SH-SY5Y (cell line): ENCODE data around the gene RBPJ.

Experiments used
- GATA2 ChIP-seq: IDR thresholded peaks from 2 replicates; pipeline ENCODE4 v1.6.1; 2011; ENCODE audit warnings: mild to moderate bottlenecking, low read depth, low read length
- GATA3 ChIP-seq: IDR thresholded peaks from 2 replicates; pipeline ENCODE4 v1.6.1; 2011; ENCODE audit warnings: low read depth, mild to moderate bottlenecking, low read length, moderate library complexity

RBPJ gene

DNA sequence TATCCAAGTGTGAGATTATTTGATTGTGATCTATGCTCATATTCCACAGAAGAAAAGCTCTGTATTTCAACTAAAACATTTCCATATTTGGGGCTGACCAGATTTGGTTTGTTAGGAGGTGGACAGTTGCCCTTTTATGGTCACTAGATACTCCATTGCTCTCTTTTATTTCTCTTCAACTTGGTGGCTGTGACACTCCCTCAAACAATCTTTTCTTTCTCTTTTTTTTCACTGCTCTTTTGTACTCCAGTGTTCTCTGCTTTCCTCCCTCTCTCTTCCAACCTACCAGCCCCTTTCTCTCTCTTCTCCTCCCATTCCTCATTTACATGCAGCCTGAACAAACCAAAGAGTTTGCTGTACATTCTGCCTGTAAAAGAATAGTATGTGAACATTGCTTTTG is 48.8 kb downstream of the RBPJ start:
- no peak for TF ChIP-seq GATA3
- no peak for TF ChIP-seq GATA2

DNA sequence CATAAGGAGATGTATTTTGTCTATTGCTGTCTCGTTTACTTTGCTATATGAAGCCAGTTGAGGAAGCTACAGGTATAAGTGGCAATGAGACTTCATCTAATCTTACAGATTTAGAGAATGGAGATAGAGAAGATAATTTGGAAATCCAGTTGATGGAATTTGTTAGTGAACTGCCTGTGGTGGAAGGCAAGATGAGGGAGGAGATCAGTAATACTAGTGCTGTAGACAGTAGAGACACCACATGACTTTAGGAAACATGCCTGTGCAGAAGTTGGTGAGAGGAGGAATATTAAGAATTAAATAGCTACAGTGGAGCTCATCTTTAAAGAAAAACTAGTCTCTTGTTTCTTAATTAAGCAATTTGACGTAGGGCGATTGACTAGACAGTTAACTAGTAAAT is 51.3 kb downstream of the RBPJ start:
- no peak for TF ChIP-seq GATA2
- TF ChIP-seq GATA3, result no peak

DNA sequence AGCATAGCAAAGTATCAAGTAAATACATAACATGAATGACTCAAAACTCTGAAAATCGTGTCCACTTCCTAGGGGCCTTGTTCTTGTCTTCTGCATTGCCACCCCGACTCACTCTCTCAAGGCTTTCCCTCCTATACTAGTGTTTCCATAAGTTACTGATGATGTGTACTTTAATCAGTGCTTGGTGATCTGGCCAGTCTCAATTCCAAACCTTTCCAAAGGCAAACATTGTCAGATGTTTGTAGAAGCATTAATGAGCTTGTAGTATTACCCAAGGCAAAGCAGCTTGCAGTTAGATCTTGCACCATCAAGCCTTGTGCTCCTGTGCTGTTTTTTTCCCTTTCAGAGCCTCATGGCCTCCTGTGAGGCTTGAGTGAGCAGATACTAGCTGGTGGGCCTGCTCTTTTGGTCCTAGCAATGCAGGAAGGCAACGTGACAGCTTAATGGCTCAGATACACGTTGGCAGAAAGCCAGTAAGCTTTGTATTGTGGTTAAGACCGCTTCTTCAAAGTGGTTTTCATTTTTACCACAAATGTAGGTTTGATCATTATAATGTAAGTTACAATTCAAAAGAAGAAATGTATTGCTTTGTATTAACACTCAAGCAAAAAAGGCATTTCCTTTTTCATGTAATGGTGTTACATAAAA is 51.8 kb downstream of the RBPJ start:
- no peak for TF ChIP-seq GATA3
- TF ChIP-seq GATA2, result no peak

DNA sequence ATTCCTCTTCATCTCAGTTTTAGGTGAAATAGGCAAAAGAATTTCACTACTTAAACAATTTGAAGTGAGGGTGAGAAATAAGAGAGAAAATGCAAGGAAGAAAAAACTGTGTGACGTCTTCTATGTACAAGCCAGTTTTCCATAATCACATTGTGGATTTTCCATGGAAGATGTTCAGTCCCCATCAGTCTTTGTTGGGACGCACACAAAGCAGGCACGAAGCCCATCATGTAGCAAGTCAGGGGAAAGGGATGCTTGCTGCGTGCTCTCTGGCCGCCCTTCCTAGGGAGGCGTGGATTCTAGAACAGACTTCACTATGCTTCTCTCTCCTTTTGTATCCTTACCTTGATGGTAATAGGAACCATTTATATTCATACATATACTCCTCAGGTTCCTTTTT is 54.7 kb downstream of the RBPJ start:
- TF ChIP-seq GATA2 (no peak), GATA3 (no peak)

DNA sequence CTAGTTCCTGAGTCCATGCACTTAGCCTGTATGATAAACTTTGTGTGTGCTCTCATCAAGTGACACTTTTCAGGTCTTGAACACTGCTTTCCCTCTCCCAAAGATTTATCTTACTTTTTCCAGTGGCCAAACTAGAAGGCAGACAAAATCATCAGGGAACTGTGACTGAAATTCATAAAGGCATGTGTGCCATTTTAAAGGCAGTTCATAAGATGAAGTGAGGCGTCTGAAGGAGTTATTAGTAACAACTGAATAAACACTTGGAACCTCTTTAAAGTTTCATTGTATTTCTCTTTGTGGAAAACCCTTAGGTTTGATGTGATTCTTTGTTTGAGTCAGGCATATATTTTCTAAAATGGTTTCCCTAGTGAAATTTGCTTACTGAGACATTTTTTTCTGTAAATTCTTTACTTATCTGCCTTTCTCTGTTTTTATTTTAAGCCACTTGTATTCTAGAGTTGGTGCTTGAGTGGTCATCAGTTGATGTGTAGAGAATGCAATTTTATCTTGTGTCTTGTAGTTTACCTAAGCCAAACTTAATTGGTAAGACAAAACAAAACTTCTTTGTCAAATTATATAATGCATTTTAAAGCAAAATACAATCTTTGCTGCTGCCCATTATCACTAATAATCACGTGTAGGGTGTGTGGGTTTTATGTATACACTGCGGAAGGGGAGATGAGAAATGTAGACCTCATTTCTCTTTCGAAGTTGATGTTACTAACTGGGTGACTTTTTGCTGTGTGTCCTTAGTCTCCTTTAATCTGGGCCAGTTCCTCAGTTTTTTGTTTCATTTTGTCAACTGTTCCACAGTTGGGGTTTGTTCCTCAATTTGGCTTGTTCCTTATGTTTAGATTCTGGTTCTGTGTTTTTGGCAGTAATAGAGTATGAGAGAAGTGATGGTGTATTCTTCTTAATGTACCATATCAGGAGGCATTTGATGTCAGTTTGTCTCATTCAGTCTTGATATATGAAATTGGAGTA is 56.8 kb downstream of the RBPJ start:
- no peak for TF ChIP-seq GATA2
- no peak for TF ChIP-seq GATA3

DNA sequence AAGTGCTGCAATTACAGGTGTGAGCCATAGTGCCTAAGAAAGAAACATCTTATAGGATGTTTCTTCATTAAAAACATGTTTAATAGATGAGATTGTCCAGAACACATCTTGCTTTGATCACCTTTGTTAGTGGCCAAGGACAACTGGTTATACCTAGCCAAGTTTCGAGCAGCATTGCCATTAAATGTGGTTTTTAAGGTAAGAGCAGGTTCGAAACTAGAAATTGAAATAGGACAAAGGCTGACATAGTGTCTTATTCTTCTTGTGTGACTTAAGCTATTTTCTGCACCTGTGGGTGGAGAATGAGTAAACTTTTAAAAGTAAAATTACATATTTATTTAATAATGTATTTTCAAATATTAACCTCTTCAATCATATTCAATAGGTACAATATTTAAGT is 59.0 kb downstream of the RBPJ start:
- TF ChIP-seq GATA3 (no peak), GATA2 (no peak)

DNA sequence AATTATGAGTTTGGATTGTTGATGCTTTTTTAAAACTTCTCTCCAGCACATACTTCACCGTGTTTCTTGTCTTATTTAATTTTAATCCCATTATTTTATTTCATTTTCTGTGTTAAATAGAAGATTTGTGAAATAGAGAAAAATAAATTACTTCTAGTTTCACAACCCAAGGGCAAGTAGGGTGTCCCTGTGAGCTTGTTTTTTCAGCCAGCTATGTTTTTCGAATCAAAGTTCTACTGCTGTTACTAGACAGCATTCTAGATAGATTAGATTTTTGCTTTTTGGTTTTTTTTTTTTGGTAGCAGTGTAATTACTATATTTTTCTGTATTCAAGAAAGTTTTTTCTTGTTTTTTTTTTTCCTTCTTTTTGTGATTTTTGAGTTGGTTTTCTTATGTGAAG is 59.9 kb downstream of the RBPJ start:
- no peak for TF ChIP-seq GATA3

DNA sequence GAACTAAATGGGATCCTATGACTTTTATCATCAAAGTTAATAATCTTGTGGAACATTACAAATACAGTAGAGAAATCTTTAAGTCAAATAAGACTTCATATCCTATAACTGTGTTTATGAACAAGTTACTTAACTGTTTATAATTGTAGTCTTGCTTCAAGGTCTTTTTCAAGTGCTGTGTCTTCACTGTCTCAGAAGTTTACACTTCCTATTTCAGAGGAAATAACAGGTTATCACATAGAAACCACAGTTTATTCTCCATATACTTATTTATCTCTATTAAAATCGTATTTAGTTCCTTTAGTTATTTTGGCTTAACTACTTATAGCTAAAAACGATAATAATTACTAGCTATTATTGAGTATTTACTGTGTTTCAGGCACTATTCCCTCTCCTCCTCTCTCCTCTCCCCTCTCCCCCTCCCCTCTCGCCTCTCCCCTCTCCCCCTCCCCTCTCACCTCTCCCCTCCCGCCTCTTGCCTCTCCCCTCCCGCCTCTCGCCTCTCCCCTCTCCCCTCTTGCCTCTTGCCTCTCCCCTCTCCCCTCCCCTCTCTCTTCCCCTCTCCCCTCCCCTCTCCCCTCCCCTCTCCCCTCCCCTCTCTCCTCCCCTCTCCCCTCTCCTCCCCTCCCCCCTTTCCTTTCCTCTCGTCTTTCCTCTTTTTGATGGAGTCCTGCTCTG is 63.7 kb downstream of the RBPJ start:
- no peak for TF ChIP-seq GATA2
- no peak for TF ChIP-seq GATA3

DNA sequence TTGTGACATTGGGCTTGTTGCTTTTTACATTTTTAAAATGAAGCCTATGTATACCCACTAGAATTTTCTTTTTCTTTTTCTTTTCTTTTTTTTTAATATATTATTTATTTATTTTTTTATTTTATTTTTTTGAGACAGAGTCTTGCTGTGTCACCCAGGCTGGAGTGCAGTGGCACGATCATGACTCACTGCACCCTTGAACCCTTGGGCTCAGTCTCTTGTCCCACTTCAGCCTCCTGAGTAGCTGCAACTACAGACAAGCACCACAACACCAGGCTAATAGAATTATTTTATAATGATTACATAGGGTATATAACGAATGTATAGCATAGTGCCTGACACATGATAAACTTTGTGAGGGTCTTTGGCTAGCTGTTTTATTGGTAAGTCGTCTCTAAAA is 64.9 kb downstream of the RBPJ start:
- TF ChIP-seq GATA3 (no peak), GATA2 (no peak)

DNA sequence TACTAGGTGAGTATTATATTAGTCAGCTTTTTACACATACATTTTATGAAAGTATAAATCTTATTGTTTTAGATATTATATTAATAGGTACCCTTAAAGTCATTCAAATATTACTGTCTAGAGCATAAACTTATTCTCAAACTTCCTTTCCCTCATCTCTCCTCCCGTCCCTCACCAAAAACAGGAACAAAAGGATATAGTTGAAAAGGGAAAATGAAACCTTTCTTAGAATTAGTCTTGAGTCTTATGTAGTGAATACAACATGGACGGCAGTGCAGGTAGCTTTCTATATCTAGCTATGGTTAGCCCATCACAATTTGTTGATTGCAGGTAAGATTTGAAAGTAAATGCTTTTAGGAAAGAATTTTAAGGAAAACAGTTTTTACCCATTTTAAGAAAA is 65.6 kb downstream of the RBPJ start:
- TF ChIP-seq GATA3 (no peak), GATA2 (no peak)

DNA sequence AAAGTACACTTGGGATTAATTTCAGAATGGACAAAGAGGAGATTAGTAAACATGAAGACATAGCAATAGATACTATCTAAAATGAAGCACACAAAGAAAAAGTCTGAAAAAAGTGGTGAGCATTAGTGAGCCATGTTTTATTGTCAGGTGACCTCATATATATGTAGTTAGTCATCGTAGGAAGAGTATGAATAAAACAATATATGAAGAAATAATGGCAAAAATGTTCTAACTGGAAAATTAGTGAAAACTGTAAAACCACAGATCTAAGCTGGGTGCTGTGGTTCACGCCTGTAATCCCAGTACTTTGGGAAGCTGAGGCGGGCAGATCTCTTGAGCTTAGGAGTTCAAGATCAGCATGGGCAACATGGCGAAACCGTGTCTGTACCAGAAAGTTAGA is 67.9 kb downstream of the RBPJ start:
- TF ChIP-seq GATA2 (no peak), GATA3 (no peak)

DNA sequence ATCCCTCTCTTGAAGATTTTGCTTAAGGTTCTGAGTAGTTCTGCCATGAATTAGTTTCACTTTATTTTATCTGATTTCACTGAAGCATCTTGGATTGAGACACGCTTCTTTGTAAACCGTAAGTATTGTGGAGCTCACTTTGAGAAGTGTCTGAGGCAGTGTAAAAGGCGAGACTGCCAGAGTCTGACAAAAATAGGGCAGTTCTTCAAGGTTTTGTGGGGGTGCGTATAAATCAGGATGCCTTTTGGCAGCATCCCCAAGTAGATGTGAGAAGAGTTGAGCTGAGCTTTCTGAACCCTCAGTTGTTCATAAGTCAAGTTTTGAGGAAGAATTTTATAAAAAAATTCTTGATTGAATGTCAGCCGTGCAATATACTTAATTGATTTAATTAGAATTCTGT is 76.3 kb downstream of the RBPJ start:
- no peak for TF ChIP-seq GATA3
- no peak for TF ChIP-seq GATA2

DNA sequence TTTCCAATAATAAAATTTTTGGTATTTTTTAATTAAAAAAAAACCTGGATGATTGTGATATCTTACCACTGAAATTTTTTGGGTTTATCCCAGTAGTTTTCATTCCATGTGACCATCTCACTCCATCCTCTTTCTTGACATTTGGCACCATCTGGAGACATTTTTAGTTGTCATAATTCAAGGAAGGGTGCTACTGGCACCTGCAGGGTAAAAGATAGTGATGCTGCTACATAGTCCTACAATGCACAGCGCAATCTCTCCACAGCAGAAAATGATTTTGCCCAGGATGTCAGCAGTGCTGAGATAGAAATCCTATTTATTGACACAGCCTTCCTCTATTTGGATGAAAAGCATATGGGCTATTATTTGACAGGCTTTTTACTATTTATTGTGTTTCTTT is 79.3 kb downstream of the RBPJ start:
- no peak for TF ChIP-seq GATA2
- no peak for TF ChIP-seq GATA3

DNA sequence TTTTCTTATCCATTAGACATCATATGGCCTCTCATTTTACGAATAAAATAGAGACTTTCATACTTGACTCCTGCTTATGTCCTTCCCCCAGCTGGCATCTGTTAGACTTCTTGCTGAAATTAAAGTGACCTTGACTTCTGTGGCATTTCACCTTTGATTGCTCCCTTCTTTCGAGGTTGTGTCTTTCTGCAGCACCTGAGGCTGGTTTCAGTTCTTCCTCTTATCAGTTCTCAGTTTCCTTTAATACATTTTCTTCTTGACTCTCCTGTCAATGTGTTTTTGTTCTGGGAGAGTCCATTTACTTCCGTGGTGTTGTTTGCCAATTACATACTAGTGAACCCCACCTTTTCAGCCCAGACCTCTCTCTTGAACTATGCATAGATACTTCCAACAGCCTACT is 81.6 kb downstream of the RBPJ start:
- no peak for TF ChIP-seq GATA3
- no peak for TF ChIP-seq GATA2
